HEK293 (cell line): Measurements from ENCODE around the gene MCTP1.

Experiments used
- CTCF ChIA-PET: fragments of 350-600 bp; formaldehyde crosslinking; extraction: SDS; loops from one replicate; lab custom pipeline; 2021; ENCODE audit warnings: antibody characterized with exemption; lab: Yijun Ruan, JAX
- POLR2A ChIA-PET: fragments of 300-600 bp; formaldehyde crosslinking; extraction: SDS; loops from one replicate; lab custom pipeline; 2020; ENCODE audit warnings: antibody characterized with exemption, inconsistent platforms; lab: Yijun Ruan, JAX
- H3K27ac ChIP-seq: fragments of 200-500 bp; sonication (Bioruptor generic); 2 replicates; pipeline ENCODE4 v1.5.1; 2014; ENCODE audit warnings: low read depth, low read length, control low read depth, inconsistent platforms; ENCODE audit errors: extremely low read depth
- H3K36me3 ChIP-seq, 2 experiments: fragments of 200-500 bp in 1 of 2; sonication (Bioruptor generic) in 1 of 2; 1 replicate in 1 of 2; 2 replicates in 1 of 2; pipeline ENCODE4 v1.5.1; 2014 to 2017; ENCODE audit warnings: inconsistent platforms in 2 of 2, low read length in 2 of 2; ENCODE audit not compliant: control insufficient read depth in 2 of 2, insufficient read depth in 1 of 2
- H3K4me1 ChIP-seq: fragments of 200-500 bp; sonication (Bioruptor generic); 2 replicates; pipeline ENCODE4 v1.5.1; 2014; ENCODE audit warnings: mild to moderate bottlenecking, low read length, inconsistent platforms; ENCODE audit not compliant: control insufficient read depth, insufficient read depth
- H3K4me3 ChIP-seq: 2 replicates; pipeline ENCODE4 v1.5.1; 2011; ENCODE audit warnings: low read depth, mild to moderate bottlenecking, control low read depth, low read length, moderate library complexity
- H3K9me3 ChIP-seq: fragments of 200-500 bp; sonication (Bioruptor generic); 2 replicates; pipeline ENCODE4 v1.5.1; 2014; ENCODE audit warnings: low read depth, low read length, inconsistent platforms; ENCODE audit not compliant: control insufficient read depth, insufficient read depth
- FEZF1 ChIP-seq: fragments of 450-650 bp; formaldehyde crosslinking; IDR thresholded peaks from 2 replicates; pipeline ENCODE4 v1.5.1; 2016; ENCODE audit warnings: missing biosample characterization, missing genetic modification characterization
- IKZF3 ChIP-seq: fragments of 450-650 bp; IDR thresholded peaks from 2 replicates; pipeline ENCODE4 v1.5.0; 2018; ENCODE audit warnings: missing biosample characterization, mild to moderate bottlenecking, missing genetic modification characterization, moderate library complexity
- KLF9 ChIP-seq: fragments of 450-650 bp; formaldehyde crosslinking; IDR thresholded peaks from 2 replicates; pipeline ENCODE4 v1.5.1; 2016; ENCODE audit warnings: missing biosample characterization, missing genetic modification characterization, low read depth
- MYNN ChIP-seq: fragments of 450-650 bp; formaldehyde crosslinking; IDR thresholded peaks from 2 replicates; pipeline ENCODE4 v1.5.1; 2016; ENCODE audit warnings: missing biosample characterization, missing genetic modification characterization, borderline replicate concordance
- OSR2 ChIP-seq: fragments of 450-650 bp; formaldehyde crosslinking; IDR thresholded peaks from 2 replicates; pipeline ENCODE4 v1.5.1; 2016; ENCODE audit warnings: missing biosample characterization, missing genetic modification characterization
- PRDM1 ChIP-seq: fragments of 450-650 bp; formaldehyde crosslinking; IDR thresholded peaks from 2 replicates; pipeline ENCODE4; 2016; ENCODE audit warnings: missing biosample characterization, missing genetic modification characterization
- WT1 ChIP-seq: fragments of 450-650 bp; formaldehyde crosslinking; IDR thresholded peaks from 2 replicates; pipeline ENCODE4 v1.5.1; 2016; ENCODE audit warnings: missing biosample characterization, missing genetic modification characterization
- ZEB2 ChIP-seq: fragments of 450-650 bp; formaldehyde crosslinking; IDR thresholded peaks from 2 replicates; pipeline ENCODE4 v1.5.1; 2016; ENCODE audit warnings: missing biosample characterization, missing genetic modification characterization
- ZFHX2 ChIP-seq: fragments of 450-650 bp; formaldehyde crosslinking; conservative IDR thresholded peaks from 2 replicates; pipeline ENCODE4 v1.5.1; 2016; ENCODE audit warnings: missing biosample characterization, missing genetic modification characterization
- ZFP3 ChIP-seq: fragments of 450-650 bp; formaldehyde crosslinking; IDR thresholded peaks from 2 replicates; pipeline ENCODE4 v1.5.1; 2016; ENCODE audit warnings: low read depth, missing biosample characterization, missing genetic modification characterization
- ZNF10 ChIP-seq: fragments of 450-650 bp; formaldehyde crosslinking; IDR thresholded peaks from 2 replicates; pipeline ENCODE4 v1.5.1; 2017; ENCODE audit warnings: missing biosample characterization, missing genetic modification characterization
- ZNF112 ChIP-seq: fragments of 450-650 bp; formaldehyde crosslinking; IDR thresholded peaks from 2 replicates; pipeline ENCODE4 v1.5.0; 2017; ENCODE audit warnings: missing biosample characterization, missing genetic modification characterization
- ZNF23 ChIP-seq: fragments of 450-650 bp; formaldehyde crosslinking; IDR thresholded peaks from 2 replicates; pipeline ENCODE4 v1.5.1; 2016; ENCODE audit warnings: missing biosample characterization, missing genetic modification characterization, borderline replicate concordance
- ZNF274 ChIP-seq, 2 experiments: fragments of 200-500 bp in 1 of 2; fragments of 450-650 bp in 1 of 2; sonication (Bioruptor generic) in 1 of 2; formaldehyde crosslinking in 1 of 2; IDR thresholded peaks; 2 replicates each; pipeline versions ENCODE4 v1.5.1 to v1.6.1; 2014 to 2016; ENCODE audit warnings: borderline replicate concordance in 1 of 2, inconsistent platforms in 1 of 2, low read length in 1 of 2, missing biosample characterization in 1 of 2, missing genetic modification characterization in 1 of 2
- ZNF350 ChIP-seq: fragments of 450-650 bp; formaldehyde crosslinking; IDR thresholded peaks from 2 replicates; pipeline ENCODE4 v1.5.0; 2017; ENCODE audit warnings: missing biosample characterization, mild to moderate bottlenecking, missing genetic modification characterization
- ZNF37A ChIP-seq: fragments of 450-650 bp; IDR thresholded peaks from 2 replicates; pipeline ENCODE4 v1.5.1; 2018; ENCODE audit warnings: missing biosample characterization, missing genetic modification characterization
- ZNF561 ChIP-seq: fragments of 450-650 bp; IDR thresholded peaks from 2 replicates; pipeline ENCODE4 v1.5.1; 2018; ENCODE audit warnings: missing biosample characterization, missing genetic modification characterization, borderline replicate concordance
- ZNF677 ChIP-seq: fragments of 450-650 bp; IDR thresholded peaks from 2 replicates; pipeline ENCODE4 v1.5.0; 2018; ENCODE audit warnings: missing biosample characterization, mild to moderate bottlenecking, missing genetic modification characterization, moderate library complexity
- ZNF843 ChIP-seq: fragments of 450-650 bp; formaldehyde crosslinking; IDR thresholded peaks from 2 replicates; pipeline ENCODE4 v1.5.1; 2016; ENCODE audit warnings: missing biosample characterization, missing genetic modification characterization
- ZSCAN30 ChIP-seq: fragments of 450-650 bp; IDR thresholded peaks from 2 replicates; pipeline ENCODE4 v1.5.1; 2018; ENCODE audit warnings: missing biosample characterization, mild to moderate bottlenecking, missing genetic modification characterization, moderate library complexity
- TF ChIP-seq, protein P1 (sequence below): fragments of 450-650 bp; formaldehyde crosslinking; IDR thresholded peaks from 2 replicates; pipeline ENCODE4 v1.5.1; 2016; ENCODE audit warnings: missing biosample characterization, missing genetic modification characterization
- TF ChIP-seq, protein P2 (sequence below): fragments of 450-650 bp; IDR thresholded peaks from 2 replicates; pipeline ENCODE4 v1.5.1; 2018; ENCODE audit warnings: missing biosample characterization, mild to moderate bottlenecking, missing genetic modification characterization
- TF ChIP-seq, protein P3 (sequence below): fragments of 450-650 bp; formaldehyde crosslinking; IDR thresholded peaks from 2 replicates; pipeline ENCODE4 v1.5.1; 2016; ENCODE audit warnings: missing biosample characterization, missing genetic modification characterization, borderline replicate concordance
- TF ChIP-seq, protein P4 (sequence below): fragments of 450-650 bp; formaldehyde crosslinking; IDR thresholded peaks from 2 replicates; pipeline ENCODE4 v1.5.1; 2016; ENCODE audit warnings: missing biosample characterization, missing genetic modification characterization

The MCTP1 gene

DNA sequence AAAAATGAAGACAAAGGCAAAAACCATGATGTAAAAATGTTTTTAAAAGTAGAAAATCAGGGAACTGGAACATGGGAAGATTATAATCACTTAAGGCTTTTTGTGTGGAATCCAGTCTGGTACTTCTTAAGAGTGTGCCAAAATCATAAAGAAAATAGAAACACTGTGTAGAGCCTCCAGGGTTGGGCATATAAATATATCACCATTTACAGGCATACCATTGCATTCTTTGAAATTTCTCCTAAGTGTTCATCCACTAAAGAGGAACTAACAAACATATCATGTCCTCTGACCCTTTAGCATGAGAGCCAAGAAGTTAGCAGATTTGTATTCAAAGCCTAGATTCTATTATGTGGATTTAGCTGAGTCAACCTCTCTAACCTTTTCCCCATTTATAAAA, 573.1 kb downstream of the MCTP1 start (continued):
- TF ChIP-seq KLF9 (tag by site-specific recombination): no peak
- no peak for TF ChIP-seq ZNF23 (tag by site-specific recombination)
- no peak for TF ChIP-seq ZFP3 (tag by site-specific recombination)
- TF ChIP-seq ZNF274 (IDR thresholded peaks at IDR 0.05; ENCODE audit: low read length): no peak
- TF ChIP-seq ZNF274 (tag by site-specific recombination; IDR thresholded peaks at IDR 0.05; ENCODE audit: borderline replicate concordance): no peak
- TF ChIP-seq ZFHX2 (tag by site-specific recombination): no peak
- no peak for TF ChIP-seq ZNF350 (tag by site-specific recombination)
- TF ChIP-seq, all 188 proteins: peak for 0

DNA sequence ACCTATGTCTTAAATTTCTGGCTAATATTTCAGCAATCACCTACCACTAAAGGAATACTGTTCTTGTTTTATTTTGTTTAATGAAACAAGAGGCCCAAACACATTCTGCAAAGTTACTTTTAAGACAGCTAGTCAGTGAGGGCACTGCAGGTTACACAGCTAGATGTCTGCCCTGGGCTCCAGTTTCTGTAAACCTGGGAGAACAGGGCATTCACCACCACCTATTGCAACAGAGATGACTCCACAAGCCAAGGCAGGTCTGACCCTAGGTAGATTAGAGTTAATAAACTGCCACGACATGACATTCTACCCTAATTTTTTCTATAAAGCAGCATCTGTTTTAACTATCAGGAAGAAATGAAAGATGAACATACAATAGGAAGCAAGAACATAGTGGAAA, 575.6 kb downstream of the MCTP1 start:
- no peak for TF ChIP-seq ZFHX2 (tag by site-specific recombination)
- Histone ChIP-seq H3K4me3 (no peak overlapping the region), H3K36me3 (peaks cover 8 to 52% of the 10 kb centered on the region in 2 experiments; a peak in 1 of 3 replicates), H3K4me1 (peaks cover 21% of the 10 kb centered on the region), H3K9me3 (no peaks in the 10 kb centered on the region), H3K27ac (no peak overlapping the region)
- CTCF ChIA-PET: no interaction called here
- POLR2A ChIA-PET: no interaction called here

DNA sequence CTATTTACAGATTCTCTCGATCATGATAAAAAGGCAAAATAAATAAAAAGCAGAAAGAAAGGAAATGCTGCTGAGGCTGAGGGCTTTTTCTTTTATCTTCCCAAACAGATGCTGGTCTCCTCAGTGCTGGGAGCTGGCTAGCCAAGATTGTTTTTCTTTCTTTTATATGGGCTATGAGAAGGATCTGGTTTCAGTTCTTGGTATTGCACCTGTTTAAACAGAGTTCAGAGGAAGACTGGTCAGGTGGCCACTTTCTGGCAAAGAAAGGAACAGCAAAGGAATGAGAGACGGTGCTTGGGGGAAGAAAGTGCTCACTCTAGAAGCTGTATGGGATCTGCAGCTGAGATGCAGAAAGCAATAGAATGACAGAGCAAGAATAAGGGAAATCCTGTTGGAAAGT, 577.5 kb downstream of the MCTP1 start:
- peaks cover 4 to 46% of the 10 kb centered on the region in 2 experiments; a peak in 1 of 3 replicates for H3K36me3 ChIP-seq
- H3K4me1 ChIP-seq: peaks cover 21% of the 10 kb centered on the region
- H3K4me3 ChIP-seq: no peak overlapping the region
- H3K27ac ChIP-seq: no peak overlapping the region
- POLR2A ChIA-PET: no interaction called here
- CTCF ChIA-PET: interaction anchor here (0.7 to 1.8 kb wide), 2 partner anchors 15 to 30 kb away, joined by 3 to 4 read pairs; no protein-coding TSS in a partner anchor
- no peaks in the 10 kb centered on the region for H3K9me3 ChIP-seq
- TF ChIP-seq, protein P1, sequence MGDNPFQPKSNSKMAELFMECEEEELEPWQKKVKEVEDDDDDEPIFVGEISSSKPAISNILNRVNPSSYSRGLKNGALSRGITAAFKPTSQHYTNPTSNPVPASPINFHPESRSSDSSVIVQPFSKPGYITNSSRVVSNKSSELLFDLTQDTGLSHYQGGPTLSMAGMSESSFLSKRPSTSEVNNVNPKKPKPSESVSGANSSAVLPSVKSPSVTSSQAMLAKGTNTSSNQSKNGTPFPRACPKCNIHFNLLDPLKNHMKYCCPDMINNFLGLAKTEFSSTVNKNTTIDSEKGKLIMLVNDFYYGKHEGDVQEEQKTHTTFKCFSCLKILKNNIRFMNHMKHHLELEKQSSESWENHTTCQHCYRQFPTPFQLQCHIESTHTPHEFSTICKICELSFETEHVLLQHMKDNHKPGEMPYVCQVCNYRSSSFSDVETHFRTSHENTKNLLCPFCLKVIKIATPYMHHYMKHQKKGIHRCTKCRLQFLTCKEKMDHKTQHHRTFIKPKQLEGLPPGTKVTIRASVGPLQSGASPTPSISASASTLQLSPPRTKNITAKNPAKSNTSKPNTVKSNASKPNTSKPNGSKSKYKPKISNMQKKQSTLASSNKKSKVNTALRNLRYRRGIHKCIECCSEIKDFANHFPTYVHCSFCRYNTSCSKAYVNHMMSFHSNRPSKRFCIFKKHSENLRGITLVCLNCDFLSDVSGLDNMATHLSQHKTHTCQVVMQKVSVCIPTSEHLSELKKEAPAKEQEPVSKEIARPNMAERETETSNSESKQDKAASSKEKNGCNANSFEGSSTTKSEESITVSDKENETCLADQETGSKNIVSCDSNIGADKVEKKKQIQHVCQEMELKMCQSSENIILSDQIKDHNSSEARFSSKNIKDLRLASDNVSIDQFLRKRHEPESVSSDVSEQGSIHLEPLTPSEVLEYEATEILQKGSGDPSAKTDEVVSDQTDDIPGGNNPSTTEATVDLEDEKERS (tag by site-specific recombination): no peak
- peak; percentile 56; the same call in 1 of the 2 replicates for TF ChIP-seq WT1
- TF ChIP-seq, protein P2, sequence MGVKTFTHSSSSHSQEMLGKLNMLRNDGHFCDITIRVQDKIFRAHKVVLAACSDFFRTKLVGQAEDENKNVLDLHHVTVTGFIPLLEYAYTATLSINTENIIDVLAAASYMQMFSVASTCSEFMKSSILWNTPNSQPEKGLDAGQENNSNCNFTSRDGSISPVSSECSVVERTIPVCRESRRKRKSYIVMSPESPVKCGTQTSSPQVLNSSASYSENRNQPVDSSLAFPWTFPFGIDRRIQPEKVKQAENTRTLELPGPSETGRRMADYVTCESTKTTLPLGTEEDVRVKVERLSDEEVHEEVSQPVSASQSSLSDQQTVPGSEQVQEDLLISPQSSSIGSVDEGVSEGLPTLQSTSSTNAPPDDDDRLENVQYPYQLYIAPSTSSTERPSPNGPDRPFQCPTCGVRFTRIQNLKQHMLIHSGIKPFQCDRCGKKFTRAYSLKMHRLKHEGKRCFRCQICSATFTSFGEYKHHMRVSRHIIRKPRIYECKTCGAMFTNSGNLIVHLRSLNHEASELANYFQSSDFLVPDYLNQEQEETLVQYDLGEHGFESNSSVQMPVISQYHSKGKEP (tag by site-specific recombination): no peak
- TF ChIP-seq FEZF1 (tag by site-specific recombination): peak; percentile 90
- peak; percentile 74; the same call in 1 of the 2 replicates for TF ChIP-seq ZNF10
- peak; percentile 73 for TF ChIP-seq OSR2
- TF ChIP-seq MYNN (tag by site-specific recombination): no peak
- 0 out of 2 replicates have a peak, but pooled peaks have one; percentile 64 for TF ChIP-seq ZNF843 (tag by site-specific recombination)
- TF ChIP-seq, protein P3, sequence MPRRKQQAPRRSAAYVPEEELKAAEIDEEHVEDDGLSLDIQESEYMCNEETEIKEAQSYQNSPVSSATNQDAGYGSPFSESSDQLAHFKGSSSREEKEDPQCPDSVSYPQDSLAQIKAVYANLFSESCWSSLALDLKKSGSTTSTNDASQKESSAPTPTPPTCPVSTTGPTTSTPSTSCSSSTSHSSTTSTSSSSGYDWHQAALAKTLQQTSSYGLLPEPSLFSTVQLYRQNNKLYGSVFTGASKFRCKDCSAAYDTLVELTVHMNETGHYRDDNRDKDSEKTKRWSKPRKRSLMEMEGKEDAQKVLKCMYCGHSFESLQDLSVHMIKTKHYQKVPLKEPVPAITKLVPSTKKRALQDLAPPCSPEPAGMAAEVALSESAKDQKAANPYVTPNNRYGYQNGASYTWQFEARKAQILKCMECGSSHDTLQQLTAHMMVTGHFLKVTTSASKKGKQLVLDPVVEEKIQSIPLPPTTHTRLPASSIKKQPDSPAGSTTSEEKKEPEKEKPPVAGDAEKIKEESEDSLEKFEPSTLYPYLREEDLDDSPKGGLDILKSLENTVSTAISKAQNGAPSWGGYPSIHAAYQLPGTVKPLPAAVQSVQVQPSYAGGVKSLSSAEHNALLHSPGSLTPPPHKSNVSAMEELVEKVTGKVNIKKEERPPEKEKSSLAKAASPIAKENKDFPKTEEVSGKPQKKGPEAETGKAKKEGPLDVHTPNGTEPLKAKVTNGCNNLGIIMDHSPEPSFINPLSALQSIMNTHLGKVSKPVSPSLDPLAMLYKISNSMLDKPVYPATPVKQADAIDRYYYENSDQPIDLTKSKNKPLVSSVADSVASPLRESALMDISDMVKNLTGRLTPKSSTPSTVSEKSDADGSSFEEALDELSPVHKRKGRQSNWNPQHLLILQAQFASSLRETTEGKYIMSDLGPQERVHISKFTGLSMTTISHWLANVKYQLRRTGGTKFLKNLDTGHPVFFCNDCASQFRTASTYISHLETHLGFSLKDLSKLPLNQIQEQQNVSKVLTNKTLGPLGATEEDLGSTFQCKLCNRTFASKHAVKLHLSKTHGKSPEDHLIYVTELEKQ (tag by site-specific recombination): no peak
- TF ChIP-seq ZNF37A: no peak
- no peak for TF ChIP-seq ZEB2 (tag by site-specific recombination)
- peak; percentile 75 for TF ChIP-seq PRDM1 (tag by site-specific recombination)
- 0 out of 2 replicates have a peak, but pooled peaks have one; percentile 42 for TF ChIP-seq ZNF561 (tag by site-specific recombination)
- TF ChIP-seq IKZF3 (tag by site-specific recombination): peak; percentile 88
- no peak for TF ChIP-seq ZNF112 (tag by site-specific recombination)
- 0 out of 2 replicates have a peak, but pooled peaks have one; percentile 40 for TF ChIP-seq ZSCAN30 (tag by site-specific recombination)
- TF ChIP-seq, protein P4, sequence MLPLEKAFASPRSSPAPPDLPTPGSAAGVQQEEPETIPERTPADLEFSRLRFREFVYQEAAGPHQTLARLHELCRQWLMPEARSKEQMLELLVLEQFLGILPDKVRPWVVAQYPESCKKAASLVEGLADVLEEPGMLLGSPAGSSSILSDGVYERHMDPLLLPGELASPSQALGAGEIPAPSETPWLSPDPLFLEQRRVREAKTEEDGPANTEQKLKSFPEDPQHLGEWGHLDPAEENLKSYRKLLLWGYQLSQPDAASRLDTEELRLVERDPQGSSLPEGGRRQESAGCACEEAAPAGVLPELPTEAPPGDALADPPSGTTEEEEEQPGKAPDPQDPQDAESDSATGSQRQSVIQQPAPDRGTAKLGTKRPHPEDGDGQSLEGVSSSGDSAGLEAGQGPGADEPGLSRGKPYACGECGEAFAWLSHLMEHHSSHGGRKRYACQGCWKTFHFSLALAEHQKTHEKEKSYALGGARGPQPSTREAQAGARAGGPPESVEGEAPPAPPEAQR (tag by site-specific recombination): no peak
- TF ChIP-seq ZNF677 (tag by site-specific recombination): no peak
